Right hindlimb (tissue), 1 donor: ENCODE data around the gene SLC18A2.
"Not testable (repeated sequence)": the region's sequence is repeated elsewhere in the genome, so short reads cannot be mapped to it uniquely, and the experiment has no call there.

Experiments used
- DNase-seq: peaks from one replicate; pipeline ENCODE4 v3.0.0-alpha.2; 2018

SLC18A2 gene

GRCh38 chr10:117266400-117266799 is 25.5 kb downstream of the SLC18A2 start:
- no peak for DNase-seq

DNA sequence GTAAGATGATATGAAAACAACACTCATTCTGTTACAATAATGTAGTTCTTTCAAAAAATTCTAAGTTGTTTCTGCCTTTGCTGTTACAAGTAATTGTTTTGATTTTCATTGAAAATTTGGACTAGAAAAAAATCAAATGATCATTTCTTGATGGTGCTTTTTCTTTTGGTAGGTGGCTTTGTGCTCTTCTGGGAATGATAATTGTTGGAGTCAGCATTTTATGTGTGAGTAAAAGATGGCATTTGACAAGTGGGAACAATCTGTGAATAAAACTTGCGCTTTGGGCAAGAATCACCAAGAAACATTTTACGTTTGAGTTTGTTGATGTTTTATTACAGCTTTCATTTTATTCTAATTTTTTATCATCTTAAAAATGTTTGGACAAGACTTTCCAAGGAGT is 25.9 kb downstream of the SLC18A2 start:
- DNase-seq = no peak

DNA sequence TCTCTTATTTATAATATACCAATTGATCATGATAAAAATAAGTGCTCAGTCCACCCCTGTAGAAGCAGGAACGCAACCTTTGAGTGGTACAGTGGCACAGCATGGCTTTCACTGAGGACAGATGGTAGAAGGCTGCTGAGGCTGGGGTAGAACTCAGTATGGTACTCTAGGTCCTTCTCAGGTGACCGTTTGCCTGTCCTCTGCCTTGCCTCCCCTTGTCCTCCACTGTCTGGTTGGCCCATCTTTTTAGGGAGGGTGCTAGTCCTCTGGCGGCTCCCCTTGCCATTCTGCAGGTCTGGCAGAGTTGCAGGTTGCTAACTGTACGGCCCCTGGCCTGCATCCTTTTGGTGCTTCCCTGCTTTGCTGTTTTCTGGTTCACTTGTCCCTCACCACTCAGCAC is 27.3 kb downstream of the SLC18A2 start:
- DNase-seq = no peak

DNA sequence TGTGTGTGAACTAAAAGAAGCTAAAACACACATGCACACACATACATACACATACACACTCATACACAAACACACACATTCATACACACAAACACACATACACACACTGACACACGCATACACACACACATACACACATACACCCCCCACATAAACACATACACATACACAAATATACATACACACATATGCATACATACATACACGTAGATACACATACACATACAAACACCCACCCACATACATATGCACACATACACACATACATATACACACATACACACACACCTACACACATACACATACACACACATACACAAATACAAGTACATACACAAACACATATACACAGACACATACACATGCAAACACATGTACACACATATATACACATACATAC is 28.0 kb downstream of the SLC18A2 start:
- DNase-seq = no peak

- no peak for DNase-seq
Measured at GRCh38 chr10:117271427-117271826, 30.5 kb downstream of the SLC18A2 start.

- DNase-seq = no peak
Measured at GRCh38 chr10:117272195-117273076, 31.5 kb downstream of the SLC18A2 start.

GRCh38 chr10:117273980-117274379 is 33.1 kb downstream of the SLC18A2 start:
- no peak for DNase-seq

- DNase-seq = no peak
Measured at GRCh38 chr10:117274509-117274908, 33.6 kb downstream of the SLC18A2 start.

DNA sequence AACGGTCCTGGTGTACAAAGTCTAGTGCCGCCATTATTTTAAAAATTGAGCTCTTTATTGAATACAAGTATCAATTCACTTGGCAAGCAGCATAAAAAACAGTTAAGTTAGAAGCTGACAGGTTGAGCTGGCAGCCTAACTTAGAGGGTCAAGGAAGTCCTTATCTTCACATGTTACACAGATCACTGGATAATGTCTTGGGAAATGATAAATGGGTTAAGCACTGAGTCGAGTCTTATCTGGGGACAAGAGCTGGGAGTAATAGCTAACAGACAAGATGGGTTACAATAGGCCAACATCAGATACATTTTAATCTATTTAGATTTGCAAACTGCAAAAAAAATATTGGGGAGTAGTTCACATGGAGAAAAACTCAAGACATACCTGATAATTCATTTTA is 34.2 kb downstream of the SLC18A2 start:
- no peak for DNase-seq

DNA sequence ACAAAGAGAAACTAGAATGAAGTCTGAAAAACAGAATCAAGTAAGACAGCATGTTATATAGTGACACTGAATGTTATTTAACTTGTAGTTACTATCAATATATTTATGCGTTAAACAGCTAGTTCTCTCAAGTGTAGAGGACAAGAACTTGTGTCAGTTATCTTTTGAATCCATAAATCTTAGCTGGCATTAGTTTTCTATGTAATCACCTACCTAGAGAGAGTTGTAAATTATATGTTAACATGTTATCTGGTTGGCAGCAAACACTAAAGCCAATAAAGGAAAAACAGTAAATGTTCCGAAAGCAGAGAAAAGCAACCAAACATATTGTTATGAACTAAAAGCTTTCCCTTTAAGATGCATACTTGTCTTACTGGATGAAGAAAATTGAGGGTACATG is 36.8 kb downstream of the SLC18A2 start:
- no peak for DNase-seq

GRCh38 chr10:117284716-117285494 is 44.0 kb downstream of the SLC18A2 start:
- DNase-seq = no peak

DNA sequence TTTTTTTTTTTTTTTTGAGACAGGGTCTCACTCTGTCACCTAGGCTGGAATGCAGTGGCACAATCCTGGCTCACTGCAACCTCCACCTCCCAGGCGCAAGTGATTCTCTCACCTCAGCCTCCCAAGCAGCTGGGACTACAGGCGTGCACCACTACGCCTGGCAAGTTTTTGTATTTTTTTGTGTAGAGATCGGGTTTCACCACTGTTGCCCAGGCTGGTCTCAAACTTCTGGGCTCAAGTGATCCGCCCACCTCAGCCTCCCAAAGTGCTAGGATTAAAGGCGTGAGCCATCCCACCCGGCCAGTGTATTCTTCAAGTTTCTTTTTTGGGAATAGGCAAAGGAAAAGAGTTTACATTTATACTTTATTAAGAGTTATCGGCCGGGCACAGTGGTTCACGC is 50.0 kb downstream of the SLC18A2 start:
- not testable (repeated sequence) for DNase-seq

- no peak for DNase-seq
Measured at GRCh38 chr10:117294039-117294645, 53.2 kb downstream of the SLC18A2 start.

DNA sequence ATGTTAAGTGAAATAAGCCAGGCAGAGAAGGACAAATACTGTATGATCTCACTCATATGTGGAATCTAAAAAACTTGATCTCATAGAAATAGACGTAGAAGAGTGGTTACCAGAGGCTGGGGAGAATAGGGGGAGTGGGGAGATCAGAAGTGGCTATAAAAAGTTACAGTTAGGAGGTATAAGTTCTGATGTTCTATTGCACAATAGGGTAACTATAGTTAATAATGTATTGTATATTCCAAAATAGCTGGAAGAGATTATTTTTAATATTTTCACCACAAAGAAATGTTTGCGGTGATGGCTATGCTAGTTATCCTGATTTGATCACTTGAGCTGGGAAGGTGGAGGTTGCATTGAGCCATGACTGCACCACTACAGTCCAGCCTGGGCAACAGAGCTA is 53.8 kb downstream of the SLC18A2 start:
- DNase-seq = no peak

- no peak for DNase-seq
Measured at GRCh38 chr10:117298219-117298618, 57.3 kb downstream of the SLC18A2 start.

- no peak for DNase-seq
Measured at GRCh38 chr10:117299435-117299834, 58.5 kb downstream of the SLC18A2 start.

- no peak for DNase-seq
Measured at GRCh38 chr10:117300671-117301070, 59.8 kb downstream of the SLC18A2 start.

DNA sequence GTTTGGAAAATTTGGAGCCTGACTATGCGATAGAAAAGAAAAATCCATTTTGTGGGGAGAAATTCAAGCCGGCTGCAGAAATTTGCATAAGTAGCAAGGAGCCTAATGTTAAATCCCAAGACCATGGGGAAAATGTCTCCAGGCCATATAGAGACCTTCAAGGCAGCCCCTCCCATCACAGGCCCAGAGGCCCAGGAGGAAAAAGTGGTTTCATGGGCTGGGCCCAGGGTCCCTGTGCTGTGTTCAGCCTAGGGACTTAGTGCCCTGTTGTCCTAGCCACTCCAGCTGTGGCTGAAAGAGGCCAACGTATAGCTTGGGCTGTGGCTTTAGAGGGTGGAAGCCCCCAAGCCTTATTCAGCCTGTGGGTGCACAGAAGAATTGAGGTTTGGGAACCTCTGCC is 62.5 kb downstream of the SLC18A2 start:
- not testable (repeated sequence) for DNase-seq

GRCh38 chr10:117306674-117307073 is 65.8 kb downstream of the SLC18A2 start:
- DNase-seq = no peak

- no peak for DNase-seq
Measured at GRCh38 chr10:117311261-117311660, 70.3 kb downstream of the SLC18A2 start.

- no peak for DNase-seq
Measured at GRCh38 chr10:117312430-117312829, 71.5 kb downstream of the SLC18A2 start.

DNA sequence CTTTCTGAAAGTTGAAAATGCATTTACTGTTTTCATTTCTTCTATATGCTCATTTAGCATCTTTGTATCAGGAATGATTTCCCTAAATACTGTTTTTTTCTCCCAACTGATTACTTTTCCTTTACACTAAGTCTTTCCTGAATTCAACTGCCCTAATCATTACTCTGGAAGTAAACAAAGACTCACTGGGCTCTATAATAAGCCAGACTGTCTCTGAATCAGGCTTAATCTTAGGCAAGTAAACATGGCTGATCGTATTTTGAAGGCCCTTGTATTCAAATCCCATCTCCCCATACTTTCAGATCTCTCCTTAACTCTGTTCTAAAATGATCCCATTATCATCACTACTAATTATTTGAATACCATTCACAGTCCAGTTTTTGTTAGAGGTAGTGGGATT is 72.7 kb downstream of the SLC18A2 start:
- no peak for DNase-seq

DNA sequence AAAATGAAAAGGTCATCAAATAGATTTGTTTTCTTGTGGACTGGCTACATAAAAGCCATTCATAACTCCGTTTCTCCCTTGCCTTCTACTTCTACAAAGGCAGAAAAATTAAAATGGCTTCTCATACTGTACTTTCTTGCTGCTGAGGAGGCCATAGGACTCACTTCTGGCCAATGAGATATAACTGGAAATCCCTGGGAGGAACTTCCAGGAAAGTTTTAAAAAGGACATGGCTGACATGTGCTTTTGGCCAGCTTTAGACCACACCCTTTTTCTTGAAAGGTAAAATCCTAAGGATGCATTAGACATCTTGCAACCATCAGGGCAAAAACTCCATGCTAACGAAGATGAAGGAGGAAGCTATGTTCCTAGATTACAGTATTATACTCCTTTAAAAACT is 75.8 kb downstream of the SLC18A2 start:
- no peak for DNase-seq

GRCh38 chr10:117318909-117319308 is 78.0 kb downstream of the SLC18A2 start:
- no peak for DNase-seq
